ENCODE data around the gene SMARCD1.

DNA sequence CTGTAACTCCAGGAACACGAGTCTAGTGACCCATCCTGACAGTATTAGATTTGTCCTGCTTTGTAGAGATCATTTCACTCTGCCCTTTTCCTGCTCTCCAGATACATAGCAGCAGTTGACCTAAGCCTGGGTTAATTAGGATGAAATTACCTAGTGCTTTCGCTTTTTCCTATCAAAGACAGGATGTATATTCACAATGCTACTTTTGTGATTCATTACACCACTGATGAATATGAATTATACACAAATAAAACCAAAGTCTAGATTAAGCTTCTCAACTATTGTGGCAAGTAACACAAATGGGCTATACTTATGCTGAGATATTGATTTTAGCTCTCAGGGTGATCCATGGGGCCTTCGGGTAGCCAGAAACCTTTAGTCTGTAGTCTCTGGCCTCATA, 64.2 kb downstream of the SMARCD1 start:
- TF ChIP-seq, protein P1, sequence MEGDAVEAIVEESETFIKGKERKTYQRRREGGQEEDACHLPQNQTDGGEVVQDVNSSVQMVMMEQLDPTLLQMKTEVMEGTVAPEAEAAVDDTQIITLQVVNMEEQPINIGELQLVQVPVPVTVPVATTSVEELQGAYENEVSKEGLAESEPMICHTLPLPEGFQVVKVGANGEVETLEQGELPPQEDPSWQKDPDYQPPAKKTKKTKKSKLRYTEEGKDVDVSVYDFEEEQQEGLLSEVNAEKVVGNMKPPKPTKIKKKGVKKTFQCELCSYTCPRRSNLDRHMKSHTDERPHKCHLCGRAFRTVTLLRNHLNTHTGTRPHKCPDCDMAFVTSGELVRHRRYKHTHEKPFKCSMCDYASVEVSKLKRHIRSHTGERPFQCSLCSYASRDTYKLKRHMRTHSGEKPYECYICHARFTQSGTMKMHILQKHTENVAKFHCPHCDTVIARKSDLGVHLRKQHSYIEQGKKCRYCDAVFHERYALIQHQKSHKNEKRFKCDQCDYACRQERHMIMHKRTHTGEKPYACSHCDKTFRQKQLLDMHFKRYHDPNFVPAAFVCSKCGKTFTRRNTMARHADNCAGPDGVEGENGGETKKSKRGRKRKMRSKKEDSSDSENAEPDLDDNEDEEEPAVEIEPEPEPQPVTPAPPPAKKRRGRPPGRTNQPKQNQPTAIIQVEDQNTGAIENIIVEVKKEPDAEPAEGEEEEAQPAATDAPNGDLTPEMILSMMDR (IDR thresholded peaks at IDR 0.05) = no peak
- TF ChIP-seq POLR2A (IDR thresholded peaks at IDR 0.05) (no peak), POLR2AphosphoS5 (IDR thresholded peaks at IDR 0.05) (no peak)

All from upper lobe of left lung (tissue), 4 donors.